Measurements from ENCODE around the gene SMPD1. TPM values are rescaled to one million over a fixed set of nuclear protein-coding genes. Genes with fewer than 3 reads are reported as not detected.

Gene SMPD1
- total RNA-seq (10 to 100 TPM; 17.1 to 36.8 (median 18.5) TPM), polyA plus RNA-seq (10 to 100 TPM in 2 of 3 donors, 1 to 10 TPM in 1; 9.6 to 46.4 (median 22.2) TPM)

GRCh38 chr11:6389905-6390717 lies at the start of gene SMPD1:
SMPD1 (plus strand) TSS chr11:6390474; CDS start chr11:6390599, 125 bp downstream.
- H3K27ac ChIP-seq, result peak within 1 kb of the TSS; percentile 89 to 95 (median 90)
- no peaks in the 10 kb centered on the region for H3K27me3 ChIP-seq
- intact Hi-C loops (cut with DNase I), result loop anchor here (2.0 kb wide), 1 partner anchor 29 kb away; the partner anchor contains the start of gene APBB1
- peak within 1 kb of the TSS; percentile 78 to 96 (median 82) for H3K4me3 ChIP-seq
- H3K4me1 ChIP-seq, result peaks cover 3 to 22% (median 17%) of the 10 kb centered on the region in 4 donors
- H3K9me3 ChIP-seq, result no peaks in the 10 kb centered on the region
- TF ChIP-seq POLR2AphosphoS5 (IDR thresholded peaks at IDR 0.05) (peak; percentile 51 to 88 (median 86)), EP300 (IDR thresholded peaks at IDR 0.05) (no peak), POLR2A (IDR thresholded peaks at IDR 0.05) (peak; percentile 67 to 71), CTCF (IDR thresholded peaks at IDR 0.05) (no peak)
- DNase-seq, result peak; percentile 96
- H3K36me3 ChIP-seq, result peaks cover 0 to 19% (median 8%) of the 10 kb centered on the region in 4 donors
- 1% methylated on average over 63 of the region's 63 CpGs for WGBS, 2 donors

- 91 to 96% methylated on average over 1 of the region's 1 CpG for WGBS, 2 donors
- Histone ChIP-seq H3K4me1 (no peaks in the 10 kb centered on the region), H3K9me3 (no peaks in the 10 kb centered on the region), H3K27me3 (no peaks in the 10 kb centered on the region), H3K4me3 (no peak overlapping the region), H3K27ac (no peak overlapping the region), H3K36me3 (peaks cover 0 to 6% (median 0%) of the 10 kb centered on the region in 4 donors)
- intact Hi-C loops (cut with DNase I), result no loop called here
- no peak for DNase-seq
- no peak for TF ChIP-seq CTCF (IDR thresholded peaks at IDR 0.05)
Measured at GRCh38 chr11:6345366-6345765, 44.9 kb upstream of the SMPD1 start.

- Histone ChIP-seq H3K27ac (no peak overlapping the region), H3K9me3 (no peaks in the 10 kb centered on the region), H3K4me3 (no peak overlapping the region), H3K27me3 (no peaks in the 10 kb centered on the region), H3K4me1 (no peaks in the 10 kb centered on the region), H3K36me3 (no peaks in the 10 kb centered on the region)
- TF ChIP-seq EP300 (IDR thresholded peaks at IDR 0.05) (no peak), CTCF (IDR thresholded peaks at IDR 0.05) (no peak), POLR2AphosphoS5 (IDR thresholded peaks at IDR 0.05) (no peak), POLR2A (IDR thresholded peaks at IDR 0.05) (no peak)
- intact Hi-C loops (cut with DNase I), result loop anchor here (5.0 kb wide), 1 partner anchor 53 kb away; no protein-coding TSS in a partner anchor
- DNase-seq, result no peak
Measured at GRCh38 chr11:6350043-6350442, 40.2 kb upstream of the SMPD1 start.

- intact Hi-C loops (cut with DNase I), result loop anchor here (5.0 kb wide), 1 partner anchor 53 kb away; no protein-coding TSS in a partner anchor
- no peak overlapping the region for H3K4me3 ChIP-seq
- no peaks in the 10 kb centered on the region for H3K27me3 ChIP-seq
- TF ChIP-seq POLR2AphosphoS5 (IDR thresholded peaks at IDR 0.05) (no peak), CTCF (IDR thresholded peaks at IDR 0.05) (no peak), EP300 (IDR thresholded peaks at IDR 0.05) (no peak), POLR2A (IDR thresholded peaks at IDR 0.05) (no peak)
- no peak for DNase-seq
- H3K36me3 ChIP-seq, result no peaks in the 10 kb centered on the region
- no peak overlapping the region for H3K27ac ChIP-seq
- WGBS, 2 donors, result 86 to 91% methylated on average over 2 of the region's 2 CpGs
- no peaks in the 10 kb centered on the region for H3K4me1 ChIP-seq
- no peaks in the 10 kb centered on the region for H3K9me3 ChIP-seq
Measured at GRCh38 chr11:6350486-6350885, 39.8 kb upstream of the SMPD1 start.
